Measurements from ENCODE around the gene COL25A1.
"Not testable (repeated sequence)": the region's sequence is repeated elsewhere in the genome, so short reads cannot be mapped to it uniquely, and the experiment has no call there.

The COL25A1 gene

GRCh38 chr4:109009909-109010308 is 292.5 kb downstream of the COL25A1 start:
- no peak for TF ChIP-seq CTCF (IDR thresholded peaks at IDR 0.05; ENCODE audit: low read depth, low read length)
- DNase-seq (ENCODE audit: extremely low read depth, low read depth), result peak; percentile 40

- TF ChIP-seq CTCF (IDR thresholded peaks at IDR 0.05; ENCODE audit: low read depth, low read length), result no peak
- DNase-seq (ENCODE audit: extremely low read depth, low read depth), result no peak
These were observed 294.5 kb downstream of the COL25A1 start for GRCh38 chr4:109007976-109008375.

GRCh38 chr4:109005523-109005922 is 296.9 kb downstream of the COL25A1 start:
- no peak for DNase-seq (ENCODE audit: extremely low read depth, low read depth)

GRCh38 chr4:109004418-109004817 is 298.0 kb downstream of the COL25A1 start:
- DNase-seq (ENCODE audit: extremely low read depth, low read depth), result no peak
- no peak for TF ChIP-seq CTCF (IDR thresholded peaks at IDR 0.05; ENCODE audit: low read depth, low read length)

More at GRCh38 chr4:109005523-109005922, 296.9 kb downstream of the COL25A1 start:
- TF ChIP-seq CTCF (IDR thresholded peaks at IDR 0.05; ENCODE audit: low read depth, low read length), result no peak

- DNase-seq (ENCODE audit: extremely low read depth, low read depth), result no peak
- TF ChIP-seq CTCF (IDR thresholded peaks at IDR 0.05; ENCODE audit: low read depth, low read length), result no peak
These were observed 298.5 kb downstream of the COL25A1 start for GRCh38 chr4:109003964-109004363.

GRCh38 chr4:108991551-108992328 is 310.7 kb downstream of the COL25A1 start:
- TF ChIP-seq CTCF (IDR thresholded peaks at IDR 0.05; ENCODE audit: low read depth, low read length), result no peak
- DNase-seq (ENCODE audit: extremely low read depth, low read depth), result no peak

- no peak for TF ChIP-seq CTCF (IDR thresholded peaks at IDR 0.05; ENCODE audit: low read depth, low read length)
- no peak for DNase-seq (ENCODE audit: extremely low read depth, low read depth)
These were observed 313.8 kb downstream of the COL25A1 start for GRCh38 chr4:108988464-108989195.

- not testable (repeated sequence) for DNase-seq (ENCODE audit: extremely low read depth, low read depth)
These were observed 318.0 kb downstream of the COL25A1 start for GRCh38 chr4:108984495-108984894.
